Urothelium cell line (cell line): Measurements from ENCODE around the gene CPEB4.
A peak's percentile ranks its signal among the peaks of the same experiment; 100 is the strongest.

Experiments used
- DNase-seq: peaks from one replicate; pipeline ENCODE4 v3.0.0; 2011; ENCODE audit warnings: low spot score, mixed read lengths
- FAIRE-seq: peaks from 2 replicates; lab custom pipeline; 2011; peaks lifted over from hg19 to GRCh38; lab: Jason Lieb, UNC

CPEB4 gene

DNA sequence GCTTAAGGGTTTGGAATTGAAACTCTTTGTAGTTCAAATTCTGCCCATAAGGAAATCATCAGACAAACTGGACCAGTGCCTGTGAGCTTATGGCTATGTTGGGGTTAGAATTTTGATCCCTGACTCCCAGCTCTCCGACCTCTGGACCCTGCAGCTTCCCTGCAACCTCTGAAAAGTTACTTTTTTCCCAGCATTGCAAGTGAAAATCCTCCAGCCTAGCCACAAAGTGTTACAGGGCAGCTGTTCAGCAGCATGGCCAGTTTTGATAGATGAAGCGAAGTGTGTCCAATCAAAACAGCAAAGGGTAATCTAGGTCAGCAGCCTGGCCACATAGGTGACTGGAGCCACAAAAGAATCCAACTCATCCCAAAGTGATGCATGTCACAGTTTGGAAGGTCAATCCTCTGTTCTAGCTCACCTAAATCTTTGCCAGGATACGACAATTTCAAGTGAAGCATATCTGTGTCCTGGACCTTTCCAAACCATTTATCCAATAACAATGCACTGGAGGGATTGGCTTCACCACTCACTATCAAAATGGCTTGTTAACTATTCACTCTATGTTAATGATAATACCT, 4.7 kb upstream of the CPEB4 start:
- DNase-seq (no peak), FAIRE-seq (no peak)

DNA sequence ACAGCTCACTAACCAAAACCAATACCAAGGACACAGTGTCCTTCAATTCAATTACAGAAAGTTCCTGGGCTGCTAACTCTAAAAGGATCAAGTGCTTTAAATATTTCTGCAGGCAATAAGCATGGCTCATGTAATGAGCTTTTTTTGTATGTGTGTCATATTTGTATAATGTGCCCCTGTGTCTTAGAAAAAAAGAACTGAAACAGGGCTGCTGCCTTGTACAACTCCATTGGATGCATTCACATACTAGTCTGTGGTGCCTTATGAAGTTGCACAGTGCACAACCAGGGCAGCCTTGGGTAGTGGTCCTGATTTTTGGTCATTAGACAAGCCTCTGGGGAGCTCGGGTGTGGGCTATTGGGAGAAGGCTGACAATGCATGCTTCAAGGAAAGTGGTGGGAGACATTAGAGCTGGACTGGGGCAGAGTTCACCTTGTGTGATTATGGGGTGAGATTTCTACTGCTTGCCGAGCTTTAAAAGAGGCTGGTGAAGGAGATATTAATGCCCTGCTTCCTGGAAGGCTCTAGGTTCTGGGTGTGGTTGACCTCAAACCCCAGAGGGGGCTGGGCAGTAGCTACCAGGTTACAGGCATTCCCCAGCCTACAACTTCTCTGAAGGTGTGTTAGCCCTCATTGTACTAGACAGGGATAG, 3.6 kb upstream of the CPEB4 start:
- DNase-seq = no peak
- FAIRE-seq = no peak

GRCh38 chr5:173885054-173885443, 3.1 kb upstream of the CPEB4 start:
- FAIRE-seq (no peak), DNase-seq (no peak)

DNA sequence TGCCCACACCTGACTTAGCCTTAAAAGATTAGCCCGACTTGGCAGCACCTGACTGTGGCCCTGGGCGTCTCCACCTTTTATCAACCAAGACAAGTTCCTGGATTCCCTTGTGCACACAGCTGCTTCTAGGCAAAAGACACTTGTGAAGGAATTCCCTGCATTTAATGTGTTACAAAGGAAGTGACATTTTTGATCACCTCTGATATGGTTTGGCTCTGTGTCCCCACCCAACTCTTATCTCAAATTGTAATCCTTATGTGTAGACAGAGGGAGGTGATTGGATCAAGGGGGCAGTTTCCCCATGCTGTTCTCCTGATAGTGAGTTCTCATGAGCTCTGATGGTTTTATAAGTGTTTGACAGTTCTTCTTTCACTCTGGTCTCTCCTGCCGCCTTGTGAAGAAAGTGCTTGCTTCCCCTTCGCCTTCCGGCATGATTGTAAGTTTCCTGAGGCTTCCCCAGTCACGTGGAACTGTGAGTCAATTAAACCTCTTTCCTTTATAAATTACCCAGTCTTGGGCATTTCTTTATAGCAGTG, 2.6 kb upstream of the CPEB4 start:
- DNase-seq = no peak
- no peak for FAIRE-seq

GRCh38 chr5:173886150-173886549, 2.0 kb upstream of the CPEB4 start:
- DNase-seq (no peak), FAIRE-seq (no peak)

DNA sequence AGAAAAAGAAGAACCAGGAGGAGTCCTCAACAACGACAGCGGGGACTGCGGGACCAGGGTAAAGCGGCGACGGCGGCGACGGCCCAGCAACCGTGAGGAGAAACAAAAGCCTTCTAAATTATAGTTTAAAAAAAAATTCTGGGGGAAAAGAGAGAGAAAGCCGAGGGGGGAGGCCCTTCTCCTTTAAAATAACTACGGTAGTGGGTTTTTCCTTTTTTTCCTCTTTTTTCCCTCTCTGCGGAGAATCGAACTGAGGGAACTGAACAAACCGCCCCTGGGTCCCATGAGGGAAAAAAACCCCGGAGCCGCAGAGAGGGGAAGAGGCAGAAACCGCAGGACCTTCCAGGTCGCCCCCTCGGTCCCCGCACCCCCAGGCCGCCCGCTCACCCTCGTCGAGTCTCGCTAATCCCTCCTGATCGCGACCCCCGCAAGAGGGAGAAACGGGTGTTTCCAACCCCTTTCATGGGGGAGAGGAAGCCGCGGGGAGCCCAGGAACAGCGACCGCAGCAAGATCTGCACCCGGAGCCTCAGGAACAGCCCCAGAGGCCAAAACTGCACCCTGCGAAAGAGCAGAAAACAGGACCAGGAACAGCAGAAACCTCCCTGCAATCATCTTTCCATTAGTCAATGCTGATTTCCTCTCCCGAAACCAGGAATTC, 453 bp downstream of the CPEB4 start:
- FAIRE-seq (no peak), DNase-seq (peak; percentile 14)

DNA sequence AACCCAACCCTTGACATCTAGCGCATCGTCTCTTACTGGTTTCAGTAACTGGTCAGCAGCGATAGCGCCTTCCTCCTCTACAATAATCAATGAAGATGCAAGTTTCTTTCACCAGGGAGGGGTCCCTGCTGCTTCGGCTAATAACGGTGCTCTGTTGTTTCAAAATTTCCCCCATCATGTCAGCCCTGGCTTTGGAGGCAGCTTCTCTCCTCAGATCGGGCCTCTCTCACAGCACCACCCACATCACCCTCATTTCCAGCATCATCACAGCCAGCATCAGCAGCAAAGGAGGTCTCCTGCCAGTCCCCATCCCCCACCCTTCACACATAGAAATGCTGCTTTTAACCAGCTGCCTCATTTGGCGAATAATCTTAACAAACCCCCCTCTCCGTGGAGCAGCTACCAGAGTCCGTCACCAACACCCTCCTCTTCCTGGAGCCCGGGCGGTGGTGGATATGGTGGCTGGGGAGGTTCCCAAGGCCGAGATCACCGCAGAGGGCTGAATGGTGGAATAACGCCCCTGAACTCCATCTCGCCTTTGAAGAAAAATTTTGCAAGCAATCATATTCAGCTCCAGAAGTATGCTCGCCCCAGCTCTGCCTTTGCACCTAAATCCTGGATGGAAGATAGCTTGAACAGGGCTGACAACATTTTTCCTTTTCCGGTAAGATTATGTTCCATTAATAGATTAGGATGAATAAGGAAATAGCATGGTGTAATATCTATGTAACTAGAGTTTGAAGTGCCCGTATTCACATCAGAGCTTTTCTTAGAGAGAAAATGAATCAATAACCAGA, 2.2 kb downstream of the CPEB4 start:
- DNase-seq = peak; percentile 14
- no peak for FAIRE-seq

GRCh38 chr5:173891308-173892116, 3.4 kb downstream of the CPEB4 start:
- no peak for FAIRE-seq
- DNase-seq = no peak

DNA sequence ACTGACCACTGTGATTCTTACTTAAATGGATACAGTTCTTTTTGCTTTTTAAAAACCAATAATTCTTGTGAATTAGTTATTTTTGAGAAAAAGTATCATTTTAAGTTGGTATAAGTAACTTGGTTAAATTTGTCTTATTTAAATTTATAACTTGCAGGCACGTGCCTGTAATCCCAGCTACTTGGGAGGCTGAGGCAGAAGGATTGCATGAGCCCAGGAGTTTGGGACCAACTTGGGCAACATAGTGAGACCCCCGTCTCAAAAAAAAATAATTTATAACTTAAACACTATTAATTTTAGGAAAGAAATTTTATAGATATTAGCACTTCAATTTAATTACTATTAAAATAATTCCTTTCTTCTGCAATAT, 5.0 kb downstream of the CPEB4 start:
- FAIRE-seq (no peak), DNase-seq (no peak)

DNA sequence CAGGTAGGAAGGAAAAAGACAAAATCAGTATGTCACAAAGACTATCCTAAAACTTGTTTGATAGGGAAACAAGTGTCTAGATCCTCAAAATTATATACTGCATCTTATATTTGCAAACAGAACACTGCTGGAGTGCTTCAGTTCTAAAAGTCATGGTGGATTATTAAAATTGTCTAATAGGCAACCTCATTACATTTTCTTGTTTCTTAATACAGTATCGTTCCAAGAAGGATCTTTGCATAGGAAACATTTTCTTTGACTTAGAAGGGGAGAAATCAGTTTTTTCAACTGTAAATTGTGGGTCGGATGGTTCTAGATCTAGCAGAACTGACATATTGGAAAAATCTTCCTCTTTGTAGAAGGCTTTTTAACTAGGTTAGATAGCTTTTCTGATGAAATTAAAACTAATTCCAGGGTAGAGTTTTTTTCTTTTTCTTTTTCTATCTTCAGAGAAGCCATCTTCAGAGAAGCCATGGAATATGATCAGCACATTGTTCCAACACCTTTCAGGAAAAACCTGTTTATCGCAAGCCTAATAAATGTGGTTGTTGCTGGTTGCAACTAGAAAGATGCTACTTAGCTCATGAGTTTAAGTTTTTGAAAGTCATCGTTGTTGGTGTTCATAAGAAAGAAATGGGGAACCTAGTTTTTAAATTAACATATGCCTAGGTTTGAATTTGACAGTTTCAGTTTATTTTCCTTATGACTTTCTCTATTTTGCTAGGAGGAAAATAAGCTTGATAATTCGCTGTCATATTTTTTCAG, 7.4 kb downstream of the CPEB4 start:
- FAIRE-seq (no peak), DNase-seq (no peak)

- no peak for DNase-seq
- FAIRE-seq = no peak
Measured at GRCh38 chr5:173896631-173897030, 8.5 kb downstream of the CPEB4 start.

DNA sequence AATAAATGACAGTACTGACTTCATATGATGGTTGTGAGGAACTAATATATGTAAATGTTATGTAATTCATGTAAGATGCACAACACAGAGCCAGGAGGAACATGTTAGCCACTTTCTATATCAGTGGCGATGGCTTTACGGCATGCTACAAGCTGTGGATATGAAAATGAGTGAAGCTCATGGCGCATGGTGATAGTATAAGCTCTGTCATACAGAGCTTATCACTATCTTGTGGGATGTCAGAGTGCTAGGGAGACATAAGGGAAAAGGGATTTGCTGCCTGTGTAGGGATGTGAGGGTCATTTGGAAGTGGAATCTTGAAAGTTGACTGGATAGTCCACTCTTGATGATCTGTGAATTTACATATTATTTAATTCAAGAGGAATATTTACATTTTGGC, 13.6 kb downstream of the CPEB4 start:
- DNase-seq = no peak
- no peak for FAIRE-seq

- DNase-seq (no peak), FAIRE-seq (no peak)
Measured at GRCh38 chr5:173902334-173902733, 14.2 kb downstream of the CPEB4 start.

- DNase-seq (no peak), FAIRE-seq (no peak)
Measured at GRCh38 chr5:173902743-173903142, 14.6 kb downstream of the CPEB4 start.

GRCh38 chr5:173903396-173904140, 15.4 kb downstream of the CPEB4 start:
- FAIRE-seq (no peak), DNase-seq (no peak)

GRCh38 chr5:173904151-173904550, 16.0 kb downstream of the CPEB4 start:
- DNase-seq (no peak), FAIRE-seq (no peak)

- no peak for FAIRE-seq
- no peak for DNase-seq
Measured at GRCh38 chr5:173907284-173907683, 19.1 kb downstream of the CPEB4 start.

DNA sequence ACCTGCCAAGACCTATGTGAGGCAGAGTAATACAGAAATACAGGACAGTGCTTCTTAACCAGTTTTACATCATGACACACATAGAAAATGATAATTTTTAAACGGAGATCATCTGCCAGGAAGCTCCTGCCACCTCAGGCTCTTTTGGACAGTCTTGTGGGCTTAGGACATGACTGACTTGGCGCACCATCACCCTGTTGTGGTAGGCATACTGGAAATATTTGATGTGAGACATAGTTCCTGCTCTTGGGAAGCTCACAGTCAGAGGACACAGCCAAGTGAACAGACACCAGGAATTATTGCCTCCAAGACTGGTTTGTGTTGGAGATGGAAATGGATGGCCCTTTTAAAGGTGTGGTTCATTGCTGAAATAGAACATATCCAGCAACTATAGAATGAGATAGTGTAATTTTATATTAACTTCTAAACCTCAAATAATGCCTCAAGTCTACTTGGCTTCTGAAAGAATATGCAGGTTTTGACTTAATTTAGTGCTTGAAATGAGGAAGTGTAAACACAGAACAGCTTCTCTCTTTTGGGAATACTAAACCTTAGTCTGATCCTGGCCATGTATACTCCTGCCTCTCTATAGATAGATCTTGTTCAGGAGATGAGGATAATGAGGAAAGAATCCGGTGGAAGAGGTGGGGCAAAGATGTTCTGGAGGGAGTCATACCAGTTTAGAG, 19.7 kb downstream of the CPEB4 start:
- no peak for DNase-seq
- FAIRE-seq = no peak

GRCh38 chr5:173909199-173909598, 21.1 kb downstream of the CPEB4 start:
- DNase-seq = no peak
- FAIRE-seq = no peak
